ENCODE measurements around the gene MBP.
A peak's percentile ranks its signal among the peaks of the same experiment; 100 is the strongest.

MBP gene

DNA sequence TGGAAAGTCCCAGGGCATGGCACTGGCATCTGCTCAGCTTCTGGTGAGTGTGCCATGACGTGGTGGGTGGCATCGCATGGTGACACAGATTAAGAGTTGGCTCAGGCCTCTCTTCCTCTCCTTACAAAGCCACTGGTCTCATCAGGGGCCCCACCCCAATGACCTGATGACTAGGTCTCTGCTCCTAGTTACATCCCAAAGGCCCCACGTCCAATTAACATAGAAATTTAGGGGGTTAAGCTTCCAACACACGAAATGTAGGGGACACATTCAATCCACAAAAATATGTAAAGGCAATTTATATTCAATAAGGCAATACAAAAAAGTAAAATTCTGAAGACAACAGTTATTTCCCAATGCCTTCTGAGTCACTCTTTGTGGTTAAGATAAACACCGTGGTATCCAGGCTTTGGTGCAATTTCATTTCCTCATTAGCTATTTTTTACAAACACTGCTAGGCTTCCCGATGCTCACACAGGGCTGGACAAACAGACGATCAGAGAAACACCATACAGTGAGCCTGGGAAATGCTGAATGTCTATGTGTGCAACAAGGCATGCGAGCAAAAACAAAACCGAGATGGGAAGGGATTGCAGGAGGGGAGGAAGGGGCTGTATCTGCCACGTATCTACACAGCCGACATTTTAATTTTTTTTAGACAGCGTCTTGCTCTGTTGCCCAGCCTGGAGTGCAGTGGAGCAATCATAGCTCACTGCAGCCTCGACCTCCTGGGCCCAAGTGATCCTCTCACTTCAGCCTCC is 67.2 kb downstream of the MBP start:
- DNase-seq (ENCODE audit: low spot score), result peak; percentile 70

DNA sequence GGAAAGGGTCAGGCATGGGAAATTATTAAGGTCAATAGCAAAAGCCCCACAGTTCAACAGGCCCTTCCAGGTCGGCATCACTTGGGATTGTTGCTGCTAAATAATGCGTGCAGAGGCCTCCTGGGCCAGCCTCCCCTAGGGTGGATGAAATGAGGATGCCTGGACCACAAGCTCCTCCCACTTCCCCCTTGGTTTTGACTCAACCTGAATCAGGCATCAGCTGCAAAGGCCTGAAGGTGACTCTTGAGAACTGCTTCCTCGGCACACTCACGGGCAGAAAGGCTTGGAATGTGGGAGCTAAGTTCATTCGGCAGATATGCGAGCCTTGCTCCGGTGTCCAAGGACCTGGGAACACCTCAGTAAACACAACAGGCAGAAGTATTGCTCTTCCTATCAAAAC is 69.3 kb downstream of the MBP start:
- DNase-seq (ENCODE audit: low spot score), result peak; percentile 41

DNA sequence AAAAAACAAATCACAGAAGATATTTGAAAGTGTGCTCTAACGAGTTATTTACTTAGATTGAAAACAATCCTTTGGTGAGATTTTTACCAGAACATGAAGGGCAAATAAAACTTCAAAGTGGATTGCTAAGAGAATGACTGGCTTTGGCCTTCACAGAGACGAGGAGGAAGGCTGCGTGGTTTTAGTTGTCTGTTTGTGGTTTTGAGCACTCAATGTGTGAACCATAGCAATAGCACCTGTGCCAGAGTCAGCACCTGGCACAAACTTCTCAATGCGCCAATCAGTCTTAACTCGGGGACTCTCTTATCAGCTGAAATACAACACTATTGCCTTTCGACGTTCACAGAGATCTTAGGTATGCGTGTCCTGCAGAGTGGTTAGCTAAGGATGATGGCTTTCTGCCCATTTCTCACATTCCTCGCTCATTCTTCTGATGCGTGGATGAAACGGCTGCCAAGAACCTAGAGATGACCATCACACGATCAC is 70.0 kb downstream of the MBP start:
- DNase-seq (ENCODE audit: low spot score), result peak; percentile 73

DNA sequence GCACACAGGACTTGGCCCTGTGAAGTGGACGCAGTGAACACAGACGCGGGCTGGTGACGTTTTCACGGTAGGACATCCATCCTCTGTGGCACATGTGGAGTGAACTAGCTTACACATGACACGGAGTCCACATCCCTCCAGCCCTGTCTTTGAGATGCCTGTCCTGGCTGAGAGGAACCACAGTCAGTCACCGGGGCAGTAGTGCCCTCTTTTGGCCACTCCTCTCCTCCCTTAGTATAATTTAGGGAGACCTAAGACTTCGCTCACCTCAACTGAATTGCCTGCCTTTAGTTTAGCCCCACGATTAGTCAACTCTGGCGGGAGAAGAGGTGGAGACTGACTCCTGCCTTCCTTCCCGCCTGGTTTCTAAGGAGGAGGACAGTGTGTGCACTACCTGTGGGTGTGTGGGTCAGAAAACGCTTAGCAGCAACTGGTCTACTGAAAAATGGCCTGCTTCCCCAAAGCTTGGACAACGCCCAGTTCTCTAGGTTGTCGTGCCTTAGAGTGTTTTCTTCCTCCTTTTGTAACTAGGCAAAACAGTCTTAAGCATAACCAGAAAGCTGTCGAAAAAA is 70.6 kb downstream of the MBP start:
- DNase-seq (ENCODE audit: low spot score), result no peak

DNA sequence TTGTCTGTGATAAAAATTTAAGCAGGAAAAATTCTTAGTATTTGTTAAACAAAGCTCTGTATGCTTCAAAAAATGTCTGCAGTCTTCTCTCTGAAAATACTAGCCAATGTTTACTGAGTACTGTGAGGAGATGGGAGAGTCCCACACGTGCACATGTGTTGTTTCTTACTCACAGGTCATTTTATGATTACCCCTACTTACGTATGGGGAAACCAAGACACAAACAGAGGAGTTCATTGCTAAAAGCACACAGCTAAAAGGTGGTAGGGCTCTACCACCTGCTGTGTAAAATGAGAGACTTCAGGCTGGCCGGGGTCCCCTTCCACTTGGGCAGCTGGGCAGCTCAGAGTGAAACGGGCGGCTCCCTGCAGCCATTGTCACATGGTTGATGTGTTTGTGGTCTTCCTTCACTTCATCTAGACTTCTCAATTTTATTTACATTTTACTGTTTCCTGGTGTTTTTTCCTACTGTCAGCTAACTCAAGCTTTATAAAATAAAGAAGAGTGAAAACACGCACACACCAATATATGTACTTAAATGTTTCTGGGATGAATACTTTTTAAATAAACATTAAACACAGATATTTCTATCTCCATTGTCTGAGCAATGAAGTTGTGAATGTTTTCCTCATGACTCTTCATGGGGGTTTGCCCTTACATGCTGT is 71.2 kb downstream of the MBP start:
- DNase-seq (ENCODE audit: low spot score), result no peak

DNA sequence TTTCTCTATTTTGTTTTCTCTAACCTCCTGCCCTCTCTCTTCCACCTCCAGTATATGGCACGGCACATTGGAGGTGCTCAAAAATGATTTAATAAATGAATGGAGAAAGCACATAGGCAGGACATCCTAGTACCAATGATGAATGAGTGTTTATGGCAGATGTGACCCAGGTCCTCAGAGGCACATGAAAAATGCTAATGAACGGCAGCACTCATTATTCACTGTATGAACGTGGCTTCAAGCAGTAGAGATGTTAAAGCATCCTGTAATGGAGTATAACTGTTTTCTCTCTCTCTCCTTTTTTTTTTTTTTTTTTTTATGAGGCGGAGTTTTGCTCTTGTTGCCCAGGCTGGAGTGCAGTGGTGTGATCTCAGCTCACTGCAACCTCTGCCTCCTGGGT is 72.4 kb downstream of the MBP start:
- no peak for DNase-seq (ENCODE audit: low spot score)

DNA sequence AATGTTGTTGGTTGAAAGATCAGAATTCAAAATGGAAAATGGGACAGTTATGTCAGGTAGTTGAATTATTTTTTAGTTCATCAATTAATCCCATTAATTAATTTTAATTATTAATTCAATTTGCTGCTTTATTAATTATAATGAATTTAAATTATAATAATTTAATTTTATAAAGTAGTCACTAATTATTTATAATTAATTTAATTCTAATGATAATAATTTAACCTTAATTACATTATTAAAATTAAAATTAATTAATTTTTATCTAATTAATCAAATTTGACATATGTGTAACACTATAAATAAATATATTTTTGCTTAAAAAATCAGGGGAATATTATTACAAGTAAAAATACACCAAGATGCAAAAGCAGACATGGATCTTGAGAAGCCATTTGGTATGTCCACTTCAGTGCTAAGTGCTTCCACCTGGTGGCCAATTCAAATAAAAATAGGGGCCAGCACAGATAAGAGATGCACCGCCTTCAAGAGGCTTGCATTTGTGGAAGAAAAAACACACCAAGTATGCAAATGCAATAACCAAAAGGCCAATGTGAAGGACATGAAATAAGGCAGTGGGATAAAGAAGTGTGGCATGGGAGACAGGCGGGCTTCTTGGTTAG is 73.2 kb downstream of the MBP start:
- peak; percentile 85 for DNase-seq (ENCODE audit: low spot score)

DNA sequence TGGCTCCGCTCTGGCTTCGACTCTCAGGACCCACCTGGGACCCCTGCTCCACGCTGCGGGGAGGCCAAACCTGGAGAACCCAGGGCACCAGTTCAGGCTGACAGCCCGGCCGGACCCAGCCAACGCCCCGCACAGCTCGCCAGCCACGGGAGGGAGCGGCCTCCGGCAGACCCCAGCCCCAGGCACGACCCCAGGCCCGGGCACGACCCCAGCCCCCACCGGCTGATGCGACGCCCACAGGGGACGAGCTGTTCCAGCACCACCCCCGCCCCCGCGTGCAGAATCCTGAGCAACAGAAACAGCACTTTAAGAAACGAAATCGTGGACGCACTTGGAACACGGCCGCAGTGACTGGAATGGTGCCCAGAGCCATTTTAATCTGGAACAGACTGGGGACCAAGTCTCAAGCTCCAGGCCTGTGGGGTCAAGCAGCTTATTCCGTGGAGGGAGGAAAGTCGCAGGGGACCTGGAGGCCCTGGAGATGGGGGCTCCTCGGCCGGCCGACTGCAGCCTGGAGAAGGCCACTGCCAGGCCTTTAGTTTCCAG is 74.2 kb downstream of the MBP start:
- DNase-seq (ENCODE audit: low spot score), result no peak

DNA sequence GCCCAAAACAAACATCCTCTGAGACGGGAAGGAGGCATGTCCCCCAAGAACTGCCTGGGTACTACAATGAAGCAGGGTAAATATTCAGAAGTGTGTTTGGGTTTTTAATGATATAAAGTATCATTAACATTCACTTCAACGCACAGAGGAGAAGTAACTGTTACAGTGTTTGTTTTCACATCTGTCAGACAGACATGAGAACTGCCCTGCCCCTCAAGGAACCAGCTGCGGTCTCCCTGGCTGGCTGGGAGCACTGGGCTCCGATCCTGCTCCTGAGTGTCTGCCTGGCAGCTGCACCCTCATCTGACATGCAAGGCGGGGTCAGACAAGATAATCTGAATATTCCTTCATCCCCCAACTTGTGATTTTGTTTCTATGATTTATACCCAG is 75.6 kb downstream of the MBP start:
- peak; percentile 55 for DNase-seq (ENCODE audit: low spot score)

DNA sequence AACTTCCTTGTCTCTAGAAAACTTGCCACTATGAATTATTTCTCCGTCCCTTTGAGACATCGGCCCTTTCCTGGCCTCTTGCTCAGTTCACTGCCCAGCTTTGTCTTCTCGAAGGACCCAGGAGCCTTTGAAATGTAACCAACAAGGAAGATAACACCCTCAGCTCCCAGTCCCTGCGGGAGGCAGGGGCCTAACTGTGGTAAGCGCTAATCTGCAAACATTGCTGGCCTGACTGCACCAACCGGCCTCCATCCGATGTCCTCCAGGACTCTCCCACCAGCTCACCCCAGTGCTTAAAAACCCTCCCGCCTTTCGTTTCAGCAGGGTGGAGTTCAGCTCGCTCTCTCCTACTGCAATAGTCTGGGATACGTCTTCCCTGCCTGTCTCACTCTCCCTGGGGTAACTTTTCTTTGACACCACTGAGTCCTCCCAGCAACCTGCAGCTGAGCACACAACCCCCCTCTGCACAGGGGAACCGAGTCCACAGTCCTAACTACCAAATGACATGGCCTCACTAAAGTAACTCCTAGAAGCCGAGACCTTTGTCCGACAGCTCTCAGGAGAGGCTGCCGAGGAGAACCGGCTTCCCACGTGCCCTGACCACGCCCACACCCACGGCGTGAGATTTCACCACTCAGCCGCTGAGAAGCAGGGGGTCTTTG is 76.1 kb downstream of the MBP start:
- peak; percentile 41 for DNase-seq (ENCODE audit: low spot score)

DNA sequence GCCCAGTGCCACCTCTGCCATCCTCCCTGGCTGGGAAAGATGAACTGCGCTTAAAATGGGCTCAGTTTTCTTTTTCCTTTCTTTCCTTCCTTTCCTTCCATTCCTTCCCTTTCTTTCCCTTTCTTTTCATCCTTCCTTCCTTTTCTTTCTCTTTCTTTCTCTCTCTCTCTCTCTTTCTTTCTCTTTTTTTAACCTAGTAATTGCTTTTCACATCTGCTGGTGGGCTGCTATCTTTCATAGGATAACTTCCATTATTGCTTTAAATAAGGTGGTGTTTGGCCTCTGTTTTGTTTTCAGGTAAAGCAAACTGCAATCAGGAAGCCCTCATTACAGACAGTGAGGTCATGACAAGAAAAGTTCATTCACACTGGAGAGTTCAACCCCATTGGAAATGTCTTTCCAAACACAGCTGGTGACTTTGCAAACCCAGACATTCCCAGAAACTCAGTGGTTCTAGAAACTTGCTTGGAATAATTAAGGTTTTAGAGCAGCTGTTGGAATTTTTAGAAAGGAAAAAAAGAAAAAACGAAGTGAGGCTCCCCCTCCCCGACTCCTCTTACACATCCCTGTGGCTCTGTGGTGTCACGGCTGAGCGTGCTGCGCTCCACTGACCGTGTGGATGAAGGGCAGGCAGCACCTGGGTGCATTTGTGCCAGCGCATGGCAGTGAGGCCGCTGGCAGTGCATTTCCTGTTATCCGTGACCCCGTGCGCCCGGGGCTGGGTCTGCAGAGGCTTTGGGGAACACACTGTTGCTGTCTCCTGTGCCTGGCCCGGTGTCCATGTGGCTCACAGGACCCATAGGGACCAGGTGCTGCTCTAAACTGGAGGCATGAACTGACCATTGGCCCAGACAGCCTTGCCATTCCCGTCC is 76.9 kb downstream of the MBP start:
- peak; percentile 78 for DNase-seq (ENCODE audit: low spot score)

DNA sequence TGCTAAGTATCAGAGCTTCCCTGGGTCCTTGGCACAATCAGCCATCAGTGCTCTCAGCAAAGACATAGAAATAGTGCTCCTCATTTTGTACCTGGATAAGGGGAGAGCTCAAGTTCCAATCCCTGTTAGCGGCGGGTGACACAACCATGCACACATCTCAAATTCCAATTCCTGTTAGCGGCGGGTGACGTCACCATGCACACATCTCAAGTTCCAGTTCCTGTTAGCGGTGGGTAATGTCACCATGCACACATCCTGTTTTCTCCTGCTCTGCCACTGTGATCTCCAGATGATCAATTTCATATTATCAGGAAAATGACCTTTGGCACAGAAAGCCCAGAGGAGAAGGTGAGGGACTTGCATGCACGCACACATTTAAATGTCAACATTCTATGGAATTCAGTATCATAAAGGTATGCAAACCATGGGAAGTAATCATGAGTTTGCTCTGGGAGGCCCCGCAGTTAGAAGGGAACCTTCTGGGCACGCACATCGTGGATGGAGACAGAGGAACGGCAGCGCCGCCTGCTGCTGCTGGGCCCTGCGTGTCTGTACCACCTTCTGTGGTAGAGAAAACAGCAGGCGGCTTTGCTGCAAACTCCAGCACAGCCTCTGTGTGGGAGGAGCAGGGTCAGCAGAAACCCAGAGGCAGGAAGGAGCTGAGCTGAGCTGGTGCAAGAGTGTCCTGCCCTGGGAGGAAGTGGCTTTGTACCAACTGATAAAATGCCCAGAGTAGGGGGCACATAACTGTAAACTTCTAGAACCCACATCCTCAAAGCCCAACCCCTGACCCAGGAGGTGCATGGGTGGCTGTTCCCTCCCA is 77.8 kb downstream of the MBP start:
- DNase-seq (ENCODE audit: low spot score), result peak; percentile 89

DNA sequence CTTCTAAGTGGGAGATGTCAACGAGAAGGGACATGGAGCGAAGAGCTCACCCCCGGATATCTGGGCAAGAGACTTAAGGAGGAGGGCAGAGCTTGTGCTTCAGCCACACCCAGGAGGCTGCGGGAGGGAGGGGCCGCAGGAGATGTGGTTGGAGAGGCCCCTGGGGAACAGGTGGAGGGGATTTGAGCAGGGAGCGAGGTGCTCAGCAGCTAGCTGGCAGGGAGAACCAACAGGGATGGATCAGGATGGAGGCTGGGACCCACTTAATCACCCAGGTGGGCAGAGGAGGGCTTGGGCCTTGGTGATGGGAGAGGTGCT is 78.3 kb downstream of the MBP start:
- peak; percentile 48 for DNase-seq (ENCODE audit: low spot score)

DNA sequence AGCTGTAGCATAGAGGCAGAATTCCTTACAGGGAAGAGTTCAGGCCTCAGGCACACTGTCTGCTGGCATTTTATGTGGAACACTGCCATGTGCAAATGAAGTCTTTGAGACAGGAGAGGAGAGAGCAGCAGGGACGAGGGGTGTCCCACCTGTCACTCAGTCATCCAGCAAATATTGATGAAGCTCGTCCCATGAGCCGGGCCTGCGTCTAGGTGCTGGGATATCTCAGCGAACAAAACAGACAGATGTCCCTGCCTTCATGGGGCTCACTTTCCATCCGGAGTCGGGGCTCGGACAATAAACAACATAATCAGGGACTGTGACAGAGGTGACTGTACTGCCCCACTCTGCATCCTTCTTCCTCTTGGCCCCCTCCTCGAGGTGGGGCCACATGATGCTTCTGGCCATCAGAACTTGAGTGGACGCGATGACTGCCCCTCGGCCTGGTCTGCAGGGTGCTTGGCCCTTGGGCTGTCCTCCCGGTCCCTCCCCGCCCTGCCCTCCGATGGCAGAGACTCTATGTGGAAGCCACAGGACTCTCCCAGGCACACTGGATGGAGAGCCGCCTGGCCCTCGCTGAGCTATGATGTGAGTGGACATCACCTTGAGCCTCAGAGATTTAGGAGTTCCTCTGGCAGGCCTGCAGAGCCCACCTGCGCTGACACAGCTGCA is 78.8 kb downstream of the MBP start:
- DNase-seq (ENCODE audit: low spot score), result no peak

DNA sequence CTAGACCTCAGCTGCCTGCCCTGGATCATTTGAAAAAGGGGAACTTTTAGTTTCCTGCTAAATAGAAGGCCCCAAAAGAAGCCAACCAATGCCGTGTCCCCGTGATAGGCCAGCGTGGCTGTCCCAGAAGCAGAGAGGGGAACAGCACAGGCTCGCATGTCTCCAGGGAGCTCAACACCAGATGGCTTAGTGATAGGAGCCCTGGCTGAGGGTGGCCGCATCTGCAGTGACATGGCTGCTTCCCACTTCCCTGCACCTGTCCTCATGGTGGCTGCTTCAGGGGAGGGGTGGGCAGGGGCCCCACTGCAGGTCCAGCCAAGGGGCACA is 79.6 kb downstream of the MBP start:
- DNase-seq (ENCODE audit: low spot score), result peak; percentile 85

DNA sequence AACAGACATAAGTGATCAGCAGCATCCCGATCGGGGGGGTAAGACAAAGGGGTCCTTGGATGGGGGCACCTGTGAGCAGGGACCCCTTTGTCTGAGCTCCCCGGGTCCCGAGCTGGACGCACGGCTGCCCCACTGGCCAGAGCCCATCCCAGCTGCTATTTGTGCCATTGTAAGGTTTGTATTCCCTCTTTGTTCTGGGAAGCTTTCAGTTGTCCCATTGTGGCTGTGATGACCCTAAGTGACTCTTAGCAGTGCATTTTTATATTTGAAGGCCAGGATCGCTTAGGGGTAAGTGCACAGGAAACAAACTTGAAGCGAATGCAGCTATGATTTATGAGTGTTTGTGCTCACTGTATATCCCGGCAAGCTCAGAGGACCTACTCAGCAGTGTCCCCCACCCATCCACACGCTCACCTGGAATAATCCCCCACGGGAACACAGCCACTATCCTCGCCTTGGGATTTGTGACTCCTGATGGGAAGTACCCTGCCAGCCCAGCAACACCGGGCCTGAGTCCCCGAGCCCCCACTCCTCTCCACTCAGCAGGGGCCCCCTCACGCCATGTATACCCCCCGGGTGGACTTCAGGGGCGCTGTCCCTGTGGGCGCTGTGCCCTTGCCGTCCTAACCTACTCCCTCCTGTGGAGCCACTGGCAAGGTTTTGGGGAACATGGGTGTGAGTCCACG is 80.1 kb downstream of the MBP start:
- no peak for DNase-seq (ENCODE audit: low spot score)

DNA sequence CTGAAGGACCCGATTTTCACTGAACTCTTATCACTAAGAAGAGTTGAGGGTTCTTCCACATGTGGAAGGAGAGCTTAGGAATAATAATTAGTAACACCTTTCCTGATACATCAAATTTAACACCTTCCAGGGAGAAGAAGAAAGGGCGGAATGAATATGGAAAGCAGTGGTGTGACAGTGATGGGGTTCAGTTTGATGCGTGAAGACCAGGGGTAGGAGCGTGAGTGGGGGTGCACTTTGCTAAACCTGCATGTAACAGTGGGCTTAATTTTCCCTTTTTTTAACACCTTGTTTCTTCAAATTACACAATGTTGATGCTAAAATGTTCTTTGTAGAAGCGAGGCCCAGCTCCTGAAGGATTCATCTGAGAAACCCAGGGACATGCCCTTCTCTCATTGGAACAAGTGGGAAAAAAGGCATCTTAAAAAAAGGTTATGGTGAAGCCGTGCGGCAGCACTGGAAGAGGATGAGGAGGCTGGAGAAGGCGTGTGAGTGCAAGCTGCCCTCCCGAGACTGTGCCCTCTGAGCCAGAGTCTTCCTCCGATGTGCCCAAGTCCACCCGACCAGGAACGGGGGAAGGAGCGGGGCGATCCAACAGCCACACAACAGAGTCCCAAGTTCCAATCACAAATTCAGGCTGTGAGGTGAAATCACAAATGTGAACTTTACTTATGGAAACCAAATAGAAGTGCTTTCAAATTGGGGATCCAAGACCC is 80.8 kb downstream of the MBP start:
- DNase-seq (ENCODE audit: low spot score), result no peak

DNA sequence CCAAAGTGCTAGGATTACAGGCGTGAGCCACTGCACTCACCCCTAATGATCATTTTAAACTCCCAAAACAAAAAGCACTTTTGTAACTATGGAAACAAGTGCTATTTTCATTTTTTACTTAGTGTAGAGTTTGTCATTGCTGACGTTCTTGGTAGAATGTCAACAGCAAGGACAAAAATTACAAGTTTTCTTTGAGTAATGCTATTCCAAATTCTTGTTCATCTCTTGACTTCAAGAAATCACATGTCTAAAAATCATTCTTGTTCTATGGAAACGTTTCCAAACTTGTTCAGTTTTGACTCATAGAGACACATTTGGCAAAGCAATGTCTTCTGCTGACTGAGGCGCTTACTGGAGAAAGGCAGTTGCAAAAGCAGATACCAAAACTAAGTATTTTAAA is 82.6 kb downstream of the MBP start:
- no peak for DNase-seq (ENCODE audit: low spot score)
